ENCODE measurements around the gene BCAR3. TPM values are rescaled to one million over a fixed set of nuclear protein-coding genes. Genes with fewer than 3 reads are reported as not detected.

Gene BCAR3
- total RNA-seq, 4 donors from 2014 or later = 17.1 to 25.0 (median 22.9) TPM

- Histone ChIP-seq H3K36me3 (no peaks in the 10 kb centered on the region), H3K4me3 (no peak overlapping the region), H3K9me3 (no peaks in the 10 kb centered on the region), H3K27ac (peak overlapping the region in 2 of 4 donors; percentile 22 to 80), H3K4me1 (peaks cover 24 to 48% of the 10 kb centered on the region in 2 donors), H3K27me3 (no peaks in the 10 kb centered on the region)
- TF ChIP-seq, protein P1, sequence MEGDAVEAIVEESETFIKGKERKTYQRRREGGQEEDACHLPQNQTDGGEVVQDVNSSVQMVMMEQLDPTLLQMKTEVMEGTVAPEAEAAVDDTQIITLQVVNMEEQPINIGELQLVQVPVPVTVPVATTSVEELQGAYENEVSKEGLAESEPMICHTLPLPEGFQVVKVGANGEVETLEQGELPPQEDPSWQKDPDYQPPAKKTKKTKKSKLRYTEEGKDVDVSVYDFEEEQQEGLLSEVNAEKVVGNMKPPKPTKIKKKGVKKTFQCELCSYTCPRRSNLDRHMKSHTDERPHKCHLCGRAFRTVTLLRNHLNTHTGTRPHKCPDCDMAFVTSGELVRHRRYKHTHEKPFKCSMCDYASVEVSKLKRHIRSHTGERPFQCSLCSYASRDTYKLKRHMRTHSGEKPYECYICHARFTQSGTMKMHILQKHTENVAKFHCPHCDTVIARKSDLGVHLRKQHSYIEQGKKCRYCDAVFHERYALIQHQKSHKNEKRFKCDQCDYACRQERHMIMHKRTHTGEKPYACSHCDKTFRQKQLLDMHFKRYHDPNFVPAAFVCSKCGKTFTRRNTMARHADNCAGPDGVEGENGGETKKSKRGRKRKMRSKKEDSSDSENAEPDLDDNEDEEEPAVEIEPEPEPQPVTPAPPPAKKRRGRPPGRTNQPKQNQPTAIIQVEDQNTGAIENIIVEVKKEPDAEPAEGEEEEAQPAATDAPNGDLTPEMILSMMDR (IDR thresholded peaks at IDR 0.05 in 4 of 5, conservative IDR thresholded peaks at IDR 0.05 in 1 of 5) = no peak
- no peak for TF ChIP-seq POLR2A (IDR thresholded peaks at IDR 0.05)
- DNase-seq (no peak), ATAC-seq (no peak)
- intact Hi-C loops (cut with DNase I; ENCODE audit: low total_unique reads) = no loop called here
- in situ Hi-C loops (cut with MboI; ENCODE audit: low sequenced_read_pairs in 4 of 4) = no loop called here
Observed at GRCh38 chr1:93704052-93704451, 22.4 kb upstream of the BCAR3 start.

DNA sequence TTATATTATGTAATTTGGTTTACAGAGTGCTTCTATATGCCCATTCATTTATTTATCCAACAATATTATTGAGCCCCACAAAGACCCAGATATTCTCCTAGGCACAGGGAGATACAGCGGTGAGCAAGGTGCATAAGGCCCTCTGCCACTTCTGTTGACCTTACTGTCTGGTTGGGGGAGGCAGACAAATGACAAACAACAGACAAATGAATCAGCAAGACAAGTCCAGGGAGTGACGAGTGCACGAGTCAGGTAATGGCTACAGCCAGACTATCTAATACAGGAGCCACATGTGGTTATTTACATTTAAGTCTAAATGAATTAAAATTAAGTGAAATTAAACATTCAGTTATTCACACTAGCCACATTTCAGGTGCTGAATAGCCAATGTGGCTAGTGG is 22.0 kb upstream of the BCAR3 start:
- TF ChIP-seq, protein P1 (IDR thresholded peaks at IDR 0.05 in 4 of 5, conservative IDR thresholded peaks at IDR 0.05 in 1 of 5) = no peak
- TF ChIP-seq POLR2A (IDR thresholded peaks at IDR 0.05) = no peak
- DNase-seq (no peak), ATAC-seq (no peak)
- in situ Hi-C loops (cut with MboI; ENCODE audit: low sequenced_read_pairs in 4 of 4) (no loop called here), intact Hi-C loops (cut with DNase I; ENCODE audit: low total_unique reads) (no loop called here)
- Histone ChIP-seq H3K4me3 (no peak overlapping the region), H3K27ac (peak overlapping the region in 3 of 4 donors; percentile 76 to 93 (median 80)), H3K9me3 (no peaks in the 10 kb centered on the region), H3K36me3 (no peaks in the 10 kb centered on the region), H3K27me3 (no peaks in the 10 kb centered on the region), H3K4me1 (peaks cover 24 to 44% of the 10 kb centered on the region in 2 donors)

DNA sequence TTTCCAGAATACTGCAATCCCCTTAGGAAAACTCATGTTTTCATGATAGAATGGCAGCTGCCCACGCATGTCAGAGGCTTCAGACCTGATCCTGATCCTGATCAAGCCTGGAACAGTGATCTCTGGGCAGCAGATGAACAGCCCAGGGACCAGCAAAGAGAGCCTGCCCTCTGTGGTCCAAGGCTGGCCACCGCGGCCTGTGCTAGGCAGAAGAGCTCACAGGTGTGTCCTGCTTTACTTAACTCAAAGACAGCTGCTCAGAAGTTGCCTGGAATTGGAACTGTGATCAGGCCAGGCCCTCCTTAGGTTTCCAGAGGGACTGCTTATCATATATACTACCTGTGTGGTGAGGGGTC is 21.2 kb upstream of the BCAR3 start:
- no peaks in the 10 kb centered on the region for H3K36me3 ChIP-seq
- no peak overlapping the region for H3K4me3 ChIP-seq
- TF ChIP-seq POLR2A (IDR thresholded peaks at IDR 0.05) = no peak
- TF ChIP-seq, protein P1 (IDR thresholded peaks at IDR 0.05 in 4 of 5, conservative IDR thresholded peaks at IDR 0.05 in 1 of 5) = peak in 3 of 5 experiments; percentile 10 to 46 (median 28)
- no peaks in the 10 kb centered on the region for H3K9me3 ChIP-seq
- peak in 1 of 2 donors; percentile 31 for DNase-seq
- peak overlapping the region; percentile 76 to 93 (median 80) for H3K27ac ChIP-seq
- peaks cover 24 to 37% of the 10 kb centered on the region in 2 donors for H3K4me1 ChIP-seq
- intact Hi-C loops (cut with DNase I; ENCODE audit: low total_unique reads) = no loop called here
- in situ Hi-C loops (cut with MboI; ENCODE audit: low sequenced_read_pairs in 4 of 4) = no loop called here
- ATAC-seq = peak; percentile 51 to 71
- no peaks in the 10 kb centered on the region for H3K27me3 ChIP-seq

GRCh38 chr1:93702111-93702827 is 20.6 kb upstream of the BCAR3 start:
- intact Hi-C loops (cut with DNase I; ENCODE audit: low total_unique reads) = no loop called here
- H3K9me3 ChIP-seq = no peaks in the 10 kb centered on the region
- peak overlapping the region; percentile 76 to 93 (median 80) for H3K27ac ChIP-seq
- in situ Hi-C loops (cut with MboI; ENCODE audit: low sequenced_read_pairs in 4 of 4) = no loop called here
- DNase-seq (peak; percentile 80 to 81), ATAC-seq (peak; percentile 89 to 94)
- H3K36me3 ChIP-seq = no peaks in the 10 kb centered on the region
- peaks cover 24 to 37% of the 10 kb centered on the region in 2 donors for H3K4me1 ChIP-seq
- peak in 1 of 2 donors; percentile 43 for TF ChIP-seq POLR2A (IDR thresholded peaks at IDR 0.05)
- TF ChIP-seq, protein P1 (IDR thresholded peaks at IDR 0.05 in 4 of 5, conservative IDR thresholded peaks at IDR 0.05 in 1 of 5) = no peak
- no peaks in the 10 kb centered on the region for H3K27me3 ChIP-seq
- no peak overlapping the region for H3K4me3 ChIP-seq

All from gastrocnemius medialis (tissue), 4 donors.